Measurements from ENCODE around the gene SP2. TPM values are rescaled to one million over a fixed set of nuclear protein-coding genes. Genes with fewer than 3 reads are reported as not detected.

SP2 gene
- total RNA-seq, 1 donor from 2014 or later: 26.3 TPM

DNA sequence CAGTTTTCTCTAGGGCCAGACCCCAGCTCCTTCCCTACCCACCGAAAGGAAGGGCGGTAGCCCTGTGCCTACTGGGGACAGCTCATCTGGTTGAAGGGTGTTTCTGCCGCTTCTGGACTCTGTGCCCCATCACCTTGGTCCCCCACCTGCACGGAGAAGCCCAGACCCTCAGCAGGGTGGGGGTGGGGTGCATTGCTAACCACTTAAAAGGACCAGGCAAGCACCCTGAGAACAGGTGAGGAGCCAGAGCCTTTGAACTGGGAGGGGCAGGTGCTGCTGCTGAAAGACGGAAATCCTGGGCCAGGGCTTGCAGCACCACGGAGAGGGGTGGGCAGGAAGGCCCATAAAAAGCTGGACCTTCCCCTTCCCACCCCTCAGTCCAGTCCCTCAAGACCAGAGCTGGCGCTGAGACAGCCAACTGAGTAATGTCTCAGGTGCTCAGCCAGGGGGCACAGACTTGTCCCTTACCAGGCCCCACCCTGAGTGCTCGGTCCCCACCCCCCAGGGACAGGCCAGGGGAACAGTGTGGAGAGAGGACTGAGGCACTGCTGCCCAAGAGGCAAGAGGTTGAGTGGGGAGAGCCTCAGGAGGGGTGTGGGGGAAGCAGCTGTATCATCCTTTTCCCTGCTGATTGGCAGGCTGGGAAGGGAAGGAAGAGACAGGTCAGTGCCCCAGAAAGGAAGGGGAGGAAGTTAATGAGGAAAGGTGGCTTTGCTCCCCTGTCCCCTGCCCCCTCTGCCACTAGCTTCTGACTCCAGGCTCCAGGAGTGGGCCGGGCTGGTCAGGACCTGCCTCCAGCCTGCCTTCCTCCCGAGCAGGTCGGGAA lies 10.9 kb upstream of the SP2 start:
- intact Hi-C loops (cut with micrococcal nuclease): no loop called here
- peaks cover 4% of the 10 kb centered on the region for H3K27me3 Mint-ChIP-seq (ENCODE audit: insufficient read depth)
- peaks cover 2% of the 10 kb centered on the region for H3K36me3 Mint-ChIP-seq (ENCODE audit: low read depth)
- H3K27ac Mint-ChIP-seq: no peak overlapping the region
- DNase-seq (ENCODE audit: low spot score): no peak
- H3K4me3 Mint-ChIP-seq: no peak overlapping the region
- no peaks in the 10 kb centered on the region for H3K9me3 Mint-ChIP-seq
- peaks cover 17% of the 10 kb centered on the region for H3K4me1 Mint-ChIP-seq (ENCODE audit: low read depth)

DNA sequence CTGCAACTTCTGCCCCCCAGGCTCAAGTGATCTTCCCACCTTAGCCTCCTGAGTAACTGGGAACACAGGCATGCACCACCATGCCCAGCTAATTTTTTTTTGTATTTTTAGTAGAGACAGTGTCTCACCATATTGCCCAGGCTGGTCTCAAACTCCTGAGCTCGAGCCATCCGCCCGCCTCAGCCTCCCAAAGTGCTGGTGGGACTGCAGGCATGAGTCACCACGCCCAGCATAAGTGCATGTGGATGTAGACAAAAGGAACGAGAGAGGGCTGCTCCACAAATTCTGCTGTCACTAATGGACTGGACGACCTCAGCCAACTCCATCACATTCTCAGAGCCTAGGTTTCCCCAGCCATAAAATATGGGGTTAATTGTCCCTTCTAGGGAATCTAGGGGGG lies 7.7 kb upstream of the SP2 start:
- DNase-seq (ENCODE audit: low spot score): no peak
- peaks cover 22% of the 10 kb centered on the region for H3K4me1 Mint-ChIP-seq (ENCODE audit: low read depth)
- no peaks in the 10 kb centered on the region for H3K9me3 Mint-ChIP-seq
- H3K4me3 Mint-ChIP-seq: no peak overlapping the region
- intact Hi-C loops (cut with micrococcal nuclease): no loop called here
- peaks cover 2% of the 10 kb centered on the region for H3K36me3 Mint-ChIP-seq (ENCODE audit: low read depth)
- H3K27ac Mint-ChIP-seq: no peak overlapping the region
- no peaks in the 10 kb centered on the region for H3K27me3 Mint-ChIP-seq (ENCODE audit: insufficient read depth)

DNA sequence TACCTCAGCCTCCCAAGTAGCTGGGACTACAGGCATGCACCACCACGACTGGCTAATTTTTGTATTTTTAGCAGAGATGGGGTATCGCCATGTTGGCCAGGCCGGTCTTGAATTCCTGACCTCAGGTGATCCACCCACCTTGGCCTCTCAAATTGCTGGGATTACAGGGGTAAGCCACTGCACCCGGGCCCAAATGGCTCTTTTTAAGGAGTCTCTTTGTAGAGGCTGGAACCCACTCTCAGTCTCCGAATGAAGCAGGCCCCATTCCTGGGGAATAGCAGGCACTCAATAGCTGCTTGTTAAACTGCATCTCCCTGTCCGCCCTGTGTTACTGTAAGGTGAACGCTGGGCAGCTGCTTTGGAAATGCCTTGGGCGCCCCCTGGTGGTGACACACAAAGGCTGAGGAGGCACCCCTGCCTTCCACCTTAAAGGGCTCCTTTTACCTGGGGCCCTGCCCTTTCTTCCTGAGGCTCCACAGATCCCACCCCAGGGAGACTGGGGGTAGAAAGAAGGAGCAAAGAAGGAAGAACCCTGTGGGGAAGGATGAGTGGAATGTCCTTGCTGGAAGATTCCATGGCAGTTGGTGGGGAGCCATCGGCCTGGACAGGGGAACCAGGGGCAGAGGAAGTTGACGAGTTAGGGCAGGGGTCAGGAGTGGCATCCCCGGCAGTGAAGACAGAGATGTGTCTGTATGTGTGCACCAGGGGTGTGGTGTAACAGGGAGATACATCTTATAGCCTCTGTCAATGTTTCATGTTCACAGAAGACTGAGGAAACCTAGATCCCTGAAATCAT lies 6.1 kb upstream of the SP2 start:
- intact Hi-C loops (cut with micrococcal nuclease): loop anchor here (1.0 to 2.0 kb wide), 2 partner anchors 49 to 113 kb away; partner anchors contain the start of gene SCRN2
- Mint-ChIP-seq H3K9me3 (no peaks in the 10 kb centered on the region), H3K27me3 (ENCODE audit: insufficient read depth) (no peaks in the 10 kb centered on the region), H3K36me3 (ENCODE audit: low read depth) (peaks cover 3% of the 10 kb centered on the region), H3K4me3 (peak overlapping the region; percentile 57), H3K27ac (peak overlapping the region; percentile 1), H3K4me1 (ENCODE audit: low read depth) (peaks cover 31% of the 10 kb centered on the region)
- DNase-seq (ENCODE audit: low spot score): peak; percentile 82

DNA sequence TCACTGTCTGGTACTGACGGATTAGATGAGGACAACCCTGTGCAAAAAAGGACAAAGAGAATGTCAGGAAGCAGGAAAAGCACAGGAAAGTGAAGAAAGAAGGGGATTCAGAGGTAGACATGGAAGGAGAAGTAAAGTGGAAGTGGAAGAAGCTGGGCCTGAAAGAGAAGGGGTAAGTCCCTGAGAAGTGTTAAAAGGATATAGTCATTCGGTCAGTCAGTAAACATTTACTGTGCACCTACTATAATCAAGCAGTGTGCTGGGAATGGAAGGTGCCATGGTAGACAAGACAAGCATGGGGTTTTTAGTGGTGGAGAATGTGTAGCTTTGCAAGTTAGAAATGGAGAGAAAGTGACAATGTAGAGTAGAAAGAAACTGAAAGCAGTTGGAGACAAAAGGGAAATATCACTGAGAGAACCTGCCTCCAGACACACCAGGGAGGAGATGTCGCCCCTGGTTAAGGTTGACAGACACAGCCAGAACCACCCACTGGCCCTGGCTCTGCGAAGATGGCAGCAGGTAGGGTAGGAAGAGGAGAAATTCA lies 4.4 kb upstream of the SP2 start:
- H3K9me3 Mint-ChIP-seq: no peaks in the 10 kb centered on the region
- H3K27me3 Mint-ChIP-seq (ENCODE audit: insufficient read depth): peaks cover 3% of the 10 kb centered on the region
- no peak for DNase-seq (ENCODE audit: low spot score)
- H3K36me3 Mint-ChIP-seq (ENCODE audit: low read depth): peaks cover 4% of the 10 kb centered on the region
- peak overlapping the region; percentile 77 for H3K27ac Mint-ChIP-seq
- peak overlapping the region; percentile 35 for H3K4me3 Mint-ChIP-seq
- H3K4me1 Mint-ChIP-seq (ENCODE audit: low read depth): peaks cover 32% of the 10 kb centered on the region
- intact Hi-C loops (cut with micrococcal nuclease): loop anchor here (2.0 kb wide), 1 partner anchor 115 kb away; no protein-coding TSS in a partner anchor

DNA sequence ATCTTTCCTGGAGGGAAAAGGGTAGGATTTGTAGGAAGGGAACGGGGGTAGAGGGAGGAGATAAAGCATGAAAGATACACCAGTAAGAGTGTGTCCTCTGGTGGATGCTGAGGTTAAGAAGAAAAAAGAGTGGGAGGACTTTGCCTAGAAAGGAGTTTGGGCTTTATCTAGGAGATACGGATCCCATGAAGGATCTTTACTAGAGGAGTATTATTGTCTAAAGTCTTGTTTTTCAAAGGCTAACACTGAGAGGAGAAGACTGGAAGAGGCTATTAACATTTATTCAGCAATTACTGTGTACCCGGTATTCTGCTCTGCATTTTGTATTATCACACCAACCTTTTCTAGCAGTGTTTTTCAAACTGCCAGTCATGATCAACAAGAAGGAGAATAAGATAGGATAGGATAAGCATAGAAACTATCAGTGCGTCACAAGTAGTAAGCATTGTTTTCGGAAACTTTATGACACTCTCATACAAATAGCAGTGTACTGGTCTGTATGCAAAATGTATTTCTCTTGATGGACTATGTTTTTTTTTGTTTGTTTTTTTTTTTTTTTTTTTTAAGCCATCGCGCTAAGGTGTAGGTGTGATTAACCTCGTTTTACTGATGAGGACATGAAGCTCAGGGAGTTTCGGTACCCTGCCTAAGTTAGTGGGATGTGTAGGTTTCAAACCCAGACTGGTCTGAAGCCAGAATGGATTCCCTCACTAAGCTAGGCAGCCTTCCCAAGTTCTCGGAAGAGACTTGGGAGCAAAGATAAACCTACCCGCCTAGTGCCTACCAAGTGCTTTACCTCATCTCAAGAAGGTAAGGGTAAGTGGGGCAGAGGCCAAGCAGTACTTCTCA lies 1.3 kb upstream of the SP2 start:
- intact Hi-C loops (cut with micrococcal nuclease): loop anchor here (1.0 to 5.0 kb wide), 9 partner anchors 47 to 362 kb away; partner anchors contain the start of genes LRRC46, MRPL10, NPEPPS and PNPO
- Mint-ChIP-seq H3K4me1 (ENCODE audit: low read depth) (peaks cover 55% of the 10 kb centered on the region), H3K9me3 (no peaks in the 10 kb centered on the region), H3K36me3 (ENCODE audit: low read depth) (peaks cover 16% of the 10 kb centered on the region), H3K4me3 (peak overlapping the region; percentile 98), H3K27me3 (ENCODE audit: insufficient read depth) (peaks cover 3% of the 10 kb centered on the region), H3K27ac (peak overlapping the region; percentile 100)
- no peak for DNase-seq (ENCODE audit: low spot score)

DNA sequence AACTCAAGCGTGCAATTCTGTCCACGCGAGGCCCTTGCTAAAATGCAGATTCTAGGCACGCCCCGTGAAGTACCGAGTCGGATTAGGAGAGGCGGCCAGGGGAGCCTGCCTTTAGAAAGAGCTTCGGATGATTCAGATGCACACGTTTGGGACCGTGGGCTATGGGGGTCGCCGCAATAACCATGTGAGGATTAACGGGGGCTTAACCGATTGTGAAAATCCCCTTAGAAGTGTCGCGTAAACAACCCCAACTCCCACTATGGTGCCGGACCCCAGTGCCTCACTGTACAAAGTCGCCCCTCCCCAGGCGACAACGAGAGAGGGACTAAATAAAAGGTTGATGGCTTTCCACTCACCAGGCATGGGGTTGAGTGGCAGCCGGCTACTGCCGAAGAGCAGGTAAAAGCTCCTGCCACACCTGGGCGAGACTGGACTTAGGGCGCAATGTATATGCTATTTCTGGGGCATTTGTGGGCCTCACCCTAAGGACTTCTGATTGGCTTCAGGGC lies 635 bp upstream of the SP2 start:
- Mint-ChIP-seq H3K4me1 (ENCODE audit: low read depth) (peaks cover 48% of the 10 kb centered on the region), H3K9me3 (no peaks in the 10 kb centered on the region), H3K27ac (peak overlapping the region; percentile 100), H3K4me3 (peak overlapping the region; percentile 98), H3K27me3 (ENCODE audit: insufficient read depth) (peaks cover 3% of the 10 kb centered on the region), H3K36me3 (ENCODE audit: low read depth) (peaks cover 17% of the 10 kb centered on the region)
- intact Hi-C loops (cut with micrococcal nuclease): loop anchor here (1.0 to 5.0 kb wide), 9 partner anchors 46 to 363 kb away; partner anchors contain the start of genes LRRC46, MRPL10, NPEPPS and PNPO
- DNase-seq (ENCODE audit: low spot score): no peak

DNA sequence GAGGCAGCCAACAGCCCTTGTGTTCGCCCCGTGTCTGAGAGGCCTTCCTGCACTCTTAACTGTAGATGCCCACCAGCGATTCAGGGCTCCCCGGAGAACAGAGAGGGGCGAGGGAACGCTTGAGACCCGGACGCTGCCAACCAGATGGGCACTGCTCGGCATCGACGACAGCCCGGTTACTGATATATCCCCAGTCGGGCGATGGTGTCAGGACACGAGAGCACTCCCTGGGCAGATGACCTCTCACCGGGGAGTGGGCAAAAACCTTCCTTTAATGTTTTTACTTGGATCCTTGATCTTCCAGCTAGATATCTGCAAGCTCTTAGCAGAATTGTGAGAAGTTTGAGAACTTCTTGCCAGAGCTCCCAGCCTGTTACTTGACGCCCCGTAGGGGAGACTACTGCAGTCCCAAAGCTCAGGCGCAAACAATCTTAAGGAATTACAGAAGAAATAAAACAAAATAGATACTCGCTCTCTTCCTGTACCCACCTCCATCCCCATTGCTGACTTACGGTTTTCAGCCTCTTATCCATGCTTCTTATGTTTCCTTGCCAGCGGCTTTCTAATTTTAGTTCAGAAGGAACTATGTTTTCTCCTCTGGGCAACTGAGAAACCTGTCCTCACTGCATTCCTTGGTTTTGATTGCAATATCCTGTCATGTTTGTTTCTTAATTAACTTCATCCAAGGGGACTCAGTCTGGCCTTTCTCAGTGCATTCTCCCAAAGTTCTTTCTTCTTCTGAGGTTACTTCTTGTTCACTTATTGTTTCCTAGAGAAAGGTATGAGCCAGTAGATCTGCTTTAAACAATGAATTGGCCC lies 845 bp downstream of the SP2 start:
- Mint-ChIP-seq H3K36me3 (ENCODE audit: low read depth) (peaks cover 20% of the 10 kb centered on the region), H3K4me3 (peak overlapping the region; percentile 90), H3K9me3 (no peaks in the 10 kb centered on the region), H3K4me1 (ENCODE audit: low read depth) (peaks cover 39% of the 10 kb centered on the region), H3K27ac (peak overlapping the region; percentile 93), H3K27me3 (ENCODE audit: insufficient read depth) (peaks cover 3% of the 10 kb centered on the region)
- no peak for DNase-seq (ENCODE audit: low spot score)
- intact Hi-C loops (cut with micrococcal nuclease): loop anchor here (2.0 to 5.0 kb wide), 4 partner anchors 115 to 365 kb away; partner anchors contain the start of genes NPEPPS, SNX11 and TBX21

DNA sequence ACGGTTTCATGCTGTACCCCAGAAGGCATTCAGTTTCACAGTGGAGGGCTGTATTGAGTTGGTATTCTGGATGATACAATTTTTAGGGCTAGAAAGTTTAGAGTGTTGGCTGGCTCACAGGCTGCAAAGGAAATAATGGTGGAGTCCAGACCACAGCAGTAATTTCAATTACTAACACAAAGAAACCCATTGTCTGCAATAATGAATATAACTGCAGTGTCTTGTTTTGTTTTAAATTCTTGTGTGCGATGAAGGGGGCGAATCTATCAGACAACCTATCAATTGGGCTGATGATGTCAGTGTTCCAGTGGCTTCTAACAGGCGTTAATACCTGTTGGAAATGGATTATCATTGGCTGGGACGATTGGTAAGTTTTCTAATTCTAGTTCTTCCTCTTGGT lies 1.5 kb downstream of the SP2 start:
- H3K27ac Mint-ChIP-seq: peak overlapping the region; percentile 93
- DNase-seq (ENCODE audit: low spot score): no peak
- H3K27me3 Mint-ChIP-seq (ENCODE audit: insufficient read depth): peaks cover 3% of the 10 kb centered on the region
- H3K9me3 Mint-ChIP-seq: no peaks in the 10 kb centered on the region
- H3K36me3 Mint-ChIP-seq (ENCODE audit: low read depth): peaks cover 20% of the 10 kb centered on the region
- intact Hi-C loops (cut with micrococcal nuclease): loop anchor here (2.0 to 5.0 kb wide), 4 partner anchors 115 to 365 kb away; partner anchors contain the start of genes NPEPPS, SNX11 and TBX21
- H3K4me3 Mint-ChIP-seq: peak overlapping the region; percentile 90
- peaks cover 38% of the 10 kb centered on the region for H3K4me1 Mint-ChIP-seq (ENCODE audit: low read depth)

DNA sequence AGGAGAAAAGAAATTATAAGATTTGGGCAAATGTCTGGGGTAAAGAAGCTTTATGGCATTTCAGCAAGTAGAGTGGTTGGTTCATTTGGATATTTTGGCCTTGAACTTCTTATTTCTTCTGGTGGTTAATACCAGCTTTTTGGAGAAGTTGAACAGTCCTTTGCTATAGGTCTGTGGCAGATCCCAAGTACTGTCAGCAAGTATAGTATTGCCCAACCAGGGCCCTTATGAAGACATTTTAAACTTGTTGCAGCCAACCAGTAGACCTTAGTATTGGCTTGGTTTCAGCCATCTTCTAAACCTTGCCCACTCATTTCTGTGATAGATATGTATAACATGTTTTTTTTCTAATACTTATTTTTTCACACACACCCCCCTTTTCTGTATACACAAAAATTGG lies 2.2 kb downstream of the SP2 start:
- H3K27me3 Mint-ChIP-seq (ENCODE audit: insufficient read depth): peaks cover 3% of the 10 kb centered on the region
- H3K9me3 Mint-ChIP-seq: no peaks in the 10 kb centered on the region
- intact Hi-C loops (cut with micrococcal nuclease): loop anchor here (5.0 kb wide), 3 partner anchors 114 to 366 kb away; partner anchors contain the start of genes NPEPPS and SNX11
- no peak overlapping the region for H3K4me3 Mint-ChIP-seq
- H3K36me3 Mint-ChIP-seq (ENCODE audit: low read depth): peaks cover 20% of the 10 kb centered on the region
- H3K27ac Mint-ChIP-seq: no peak overlapping the region
- peaks cover 38% of the 10 kb centered on the region for H3K4me1 Mint-ChIP-seq (ENCODE audit: low read depth)
- DNase-seq (ENCODE audit: low spot score): no peak

DNA sequence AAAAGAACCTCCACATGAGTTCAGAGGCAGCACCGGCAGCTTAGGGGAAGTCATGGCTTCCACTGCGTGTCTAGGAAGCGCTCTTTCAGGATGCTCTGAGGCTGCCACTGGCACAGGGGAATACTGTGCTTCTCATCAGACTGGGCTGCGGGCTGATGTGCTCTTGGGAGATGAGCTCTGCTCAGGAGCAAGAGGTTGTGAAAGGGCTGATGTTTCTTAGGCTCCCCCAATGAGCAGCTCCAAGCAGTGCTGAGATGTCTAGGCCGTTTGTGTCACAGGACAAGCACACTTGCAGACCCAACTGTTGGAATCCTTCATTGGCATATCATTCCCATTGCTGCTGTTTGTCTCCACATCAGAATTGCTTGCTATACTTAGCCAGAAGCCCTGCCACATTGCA lies 3.6 kb downstream of the SP2 start:
- Mint-ChIP-seq H3K27me3 (ENCODE audit: insufficient read depth) (peaks cover 3% of the 10 kb centered on the region), H3K4me1 (ENCODE audit: low read depth) (peaks cover 27% of the 10 kb centered on the region), H3K36me3 (ENCODE audit: low read depth) (peaks cover 22% of the 10 kb centered on the region), H3K4me3 (no peak overlapping the region), H3K27ac (no peak overlapping the region), H3K9me3 (no peaks in the 10 kb centered on the region)
- intact Hi-C loops (cut with micrococcal nuclease): loop anchor here (5.0 kb wide), 3 partner anchors 113 to 367 kb away; partner anchors contain the start of genes NPEPPS and SNX11
- DNase-seq (ENCODE audit: low spot score): no peak

DNA sequence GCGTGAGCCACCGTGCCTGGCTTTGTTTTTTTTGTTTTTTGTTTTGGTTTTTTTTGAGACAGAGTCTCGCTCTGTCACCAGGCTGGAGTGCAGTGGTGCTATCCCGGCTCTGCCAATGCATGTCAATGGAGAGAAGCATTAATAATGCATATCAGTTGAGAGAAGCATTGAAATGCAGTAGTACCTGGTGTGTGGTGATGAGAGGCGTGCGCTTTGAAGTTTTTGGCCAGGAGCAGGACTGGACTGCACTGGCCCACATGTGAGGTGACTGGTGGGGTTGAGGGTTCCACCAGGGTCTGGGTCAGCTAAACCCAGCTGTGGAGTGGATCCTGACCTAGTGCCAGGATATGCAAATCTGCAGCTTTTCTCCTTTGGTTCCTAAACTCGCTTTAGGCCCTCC lies 5.4 kb downstream of the SP2 start:
- Mint-ChIP-seq H3K27me3 (ENCODE audit: insufficient read depth) (no peaks in the 10 kb centered on the region), H3K4me3 (no peak overlapping the region), H3K27ac (no peak overlapping the region), H3K36me3 (ENCODE audit: low read depth) (peaks cover 26% of the 10 kb centered on the region), H3K9me3 (no peaks in the 10 kb centered on the region), H3K4me1 (ENCODE audit: low read depth) (peaks cover 23% of the 10 kb centered on the region)
- intact Hi-C loops (cut with micrococcal nuclease): no loop called here
- DNase-seq (ENCODE audit: low spot score): no peak

Measured in activated T-helper 1 cell treated with anti-CD3 and anti-CD28 coated beads, Interleukin-12 subunit alpha, Interleukin-12 subunit beta, Interleukin-2, Interleukin-4 antibody, amounts not matched to agents 30 ng/mL and 10 ng/mL and 1 ng/mL, durations not matched to agents 14 hours and 24 hours and 36 hours (primary cell).